ENCODE measurements around the gene ANGPTL2.

Gene ANGPTL2

GRCh38 chr9:127116088-127116726, 6.2 kb downstream of the ANGPTL2 start:
- no peak for DNase-seq

- no peak for DNase-seq
These were observed 7.8 kb downstream of the ANGPTL2 start for GRCh38 chr9:127114606-127115005.

- DNase-seq = no peak
These were observed 9.1 kb downstream of the ANGPTL2 start for GRCh38 chr9:127113191-127113972.

GRCh38 chr9:127112735-127113161, 9.7 kb downstream of the ANGPTL2 start:
- no peak for DNase-seq

- peak; percentile 75 for DNase-seq
These were observed 10.4 kb downstream of the ANGPTL2 start for GRCh38 chr9:127112056-127112455.

GRCh38 chr9:127109212-127109711, 13.2 kb downstream of the ANGPTL2 start:
- DNase-seq = no peak

DNA sequence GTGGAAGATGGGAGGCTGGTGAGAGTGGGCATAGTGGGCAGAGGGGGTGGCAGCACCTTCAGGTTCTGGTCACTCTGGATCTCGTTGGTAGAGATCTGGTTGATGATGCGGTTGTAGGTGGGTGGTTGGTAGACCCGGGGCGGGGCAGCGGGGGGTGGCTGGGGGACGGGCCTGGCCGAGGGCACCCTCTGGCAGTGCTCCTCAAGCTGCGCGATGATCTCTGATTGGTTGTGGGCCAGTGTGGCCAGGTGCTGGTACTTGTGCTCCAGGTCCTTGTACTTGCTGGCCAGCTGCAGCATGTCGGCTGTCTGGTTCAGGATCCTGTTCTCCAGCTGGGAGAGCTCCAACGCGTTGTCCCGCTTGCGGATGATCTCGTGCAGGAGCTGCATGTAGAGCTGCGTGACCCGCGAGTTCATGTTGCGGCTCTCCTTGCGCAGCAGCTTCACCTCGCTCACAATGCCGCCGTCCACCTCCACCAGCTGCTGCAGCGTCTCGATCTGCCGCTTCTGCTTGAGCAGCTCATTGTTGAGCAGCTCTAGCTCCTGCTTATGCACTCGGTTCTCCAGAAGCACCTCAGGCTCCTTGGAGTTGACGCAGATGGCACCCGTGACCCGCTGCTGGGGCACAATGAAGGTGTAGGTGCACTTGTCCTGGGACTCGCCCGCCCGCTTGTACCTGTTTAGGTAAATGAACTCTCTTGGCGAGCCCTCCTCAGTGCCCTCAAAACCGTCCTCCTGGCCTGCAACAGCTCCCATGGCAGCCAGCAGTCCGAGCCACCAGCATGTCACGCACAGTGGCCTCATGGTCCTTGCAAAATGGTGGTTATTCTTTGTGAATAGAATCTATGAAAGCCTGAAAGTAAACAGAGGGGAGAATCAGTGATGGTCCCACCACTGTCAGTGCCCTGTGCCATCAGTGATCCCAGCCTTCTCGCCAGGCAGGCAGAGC, 14.2 kb downstream of the ANGPTL2 start:
- no peak for DNase-seq

DNA sequence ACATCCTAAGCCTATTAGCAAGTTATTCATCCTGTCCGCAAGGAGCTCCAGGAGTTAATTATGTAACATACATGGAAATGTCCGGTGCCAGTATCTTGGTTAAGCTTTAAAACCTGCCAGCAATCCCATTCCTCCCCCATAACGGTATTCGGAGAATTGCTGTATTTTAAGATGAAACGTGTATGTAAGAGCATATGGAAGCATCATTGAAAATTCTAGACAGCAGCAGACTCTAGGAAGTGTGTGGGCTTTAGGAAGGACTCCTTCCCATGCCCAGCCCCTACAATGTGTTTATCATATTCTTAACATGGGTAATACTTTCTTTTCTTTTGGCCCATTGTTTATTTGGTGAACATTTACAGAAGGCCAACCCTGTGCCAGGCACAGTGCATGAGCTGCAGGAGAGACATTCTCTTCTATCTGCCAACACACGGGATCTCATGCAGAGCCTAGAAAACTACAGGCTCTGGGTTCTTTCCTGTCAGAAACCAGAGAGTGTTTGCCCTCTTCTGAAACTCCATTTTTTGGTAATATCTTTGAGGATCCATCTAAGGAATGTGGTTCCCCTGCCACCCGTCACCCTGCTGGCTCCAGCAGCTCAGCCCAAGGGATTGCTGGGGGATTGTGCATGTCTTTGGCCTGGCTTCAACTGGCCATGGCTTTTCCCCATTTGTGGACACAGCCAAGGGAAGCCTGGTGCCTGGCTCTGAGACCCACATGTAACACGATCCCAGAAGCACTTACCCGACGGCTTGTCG, 15.1 kb downstream of the ANGPTL2 start:
- DNase-seq = no peak

DNA sequence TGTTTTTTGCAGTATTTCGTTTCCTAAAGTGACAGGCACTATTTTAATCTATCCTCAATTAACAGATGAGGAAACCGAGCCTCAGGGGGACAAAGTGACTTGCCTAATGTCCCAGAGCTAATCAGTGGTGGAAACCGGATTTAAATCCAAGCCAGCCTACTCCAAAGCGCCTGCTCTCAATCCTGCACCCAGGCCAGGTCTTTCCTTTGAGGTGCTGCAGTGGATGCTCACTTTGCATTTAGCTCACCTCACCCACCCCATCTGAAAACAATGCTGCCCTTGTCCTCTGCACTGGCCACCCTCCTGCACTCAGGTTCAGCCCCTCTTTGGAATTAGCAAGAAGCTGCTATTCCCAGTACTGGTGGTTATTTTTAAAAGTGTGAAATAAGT, 16.0 kb downstream of the ANGPTL2 start:
- no peak for DNase-seq

DNA sequence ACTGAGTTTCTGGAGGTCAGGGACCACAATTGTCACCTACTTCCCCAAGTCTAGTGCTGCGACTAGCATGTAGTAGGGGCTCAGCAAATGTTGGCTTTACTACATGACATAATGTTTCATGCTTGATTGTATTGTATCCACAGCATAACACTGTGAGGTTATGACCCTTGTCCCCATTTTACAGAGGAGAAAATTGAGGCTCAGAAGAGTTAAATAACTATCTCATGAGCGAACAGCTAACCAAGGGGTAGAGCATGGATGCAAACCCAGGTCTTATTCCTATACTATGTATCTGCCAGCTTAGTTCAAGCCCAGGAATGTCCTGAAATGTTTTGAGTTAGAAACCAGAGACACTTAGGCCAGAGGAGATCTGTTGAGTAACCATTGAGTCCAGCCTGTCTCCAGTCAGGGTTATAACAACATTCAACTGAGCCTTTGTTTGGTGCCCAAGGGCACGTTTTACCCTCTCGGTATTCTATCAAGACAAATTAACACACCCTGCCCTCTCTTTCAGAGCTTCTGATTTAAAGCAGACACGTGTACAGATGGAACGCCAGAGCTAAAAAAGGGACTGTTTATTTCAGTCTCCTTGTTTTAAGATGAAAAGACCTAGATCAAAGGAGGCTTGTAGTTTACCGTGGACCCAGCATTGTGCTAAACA, 16.5 kb downstream of the ANGPTL2 start:
- DNase-seq = no peak

DNA sequence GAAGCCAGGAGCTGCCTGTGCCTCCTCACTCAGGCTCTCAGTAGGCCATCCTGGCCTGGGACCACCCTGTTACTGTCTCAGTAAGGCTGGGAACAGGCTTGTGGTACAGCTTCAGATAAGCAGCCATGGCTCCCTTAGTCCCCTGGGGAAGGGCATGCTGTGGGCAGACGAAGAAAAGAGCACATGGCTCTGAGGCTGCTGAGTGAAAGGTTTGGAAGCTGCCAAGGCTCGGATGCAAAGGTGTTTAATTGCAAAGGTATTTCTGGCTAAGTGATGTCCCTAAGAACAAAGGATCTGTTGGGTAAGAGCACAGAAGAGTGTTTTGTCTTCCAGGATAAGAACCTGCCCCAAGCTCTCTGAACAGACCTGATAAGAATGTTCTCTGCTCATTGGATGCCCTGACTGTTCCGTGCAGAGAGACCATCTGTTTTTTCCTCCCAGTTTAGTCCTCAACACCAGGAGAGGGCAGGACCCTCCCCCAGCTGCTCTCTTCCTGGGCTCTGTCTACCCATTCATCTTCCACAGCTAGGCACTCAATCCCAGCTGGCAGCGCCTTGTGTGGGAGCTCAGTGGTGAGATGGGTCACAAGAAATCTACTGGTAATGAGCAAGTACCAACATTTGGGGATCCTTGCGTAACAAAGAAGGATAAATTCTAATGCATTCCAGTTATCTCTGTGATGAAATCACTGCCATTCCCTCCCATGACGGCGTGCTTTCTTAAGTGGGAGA, 17.7 kb downstream of the ANGPTL2 start:
- DNase-seq = no peak

- DNase-seq = no peak
These were observed 19.6 kb downstream of the ANGPTL2 start for GRCh38 chr9:127102788-127103187.

- DNase-seq = no peak
These were observed 20.3 kb downstream of the ANGPTL2 start for GRCh38 chr9:127102176-127102575.

- DNase-seq = no peak
These were observed 22.8 kb downstream of the ANGPTL2 start for GRCh38 chr9:127099664-127100063.

- DNase-seq = no peak
These were observed 23.4 kb downstream of the ANGPTL2 start for GRCh38 chr9:127098916-127099553.

GRCh38 chr9:127097683-127098082, 24.8 kb downstream of the ANGPTL2 start:
- DNase-seq = no peak

DNA sequence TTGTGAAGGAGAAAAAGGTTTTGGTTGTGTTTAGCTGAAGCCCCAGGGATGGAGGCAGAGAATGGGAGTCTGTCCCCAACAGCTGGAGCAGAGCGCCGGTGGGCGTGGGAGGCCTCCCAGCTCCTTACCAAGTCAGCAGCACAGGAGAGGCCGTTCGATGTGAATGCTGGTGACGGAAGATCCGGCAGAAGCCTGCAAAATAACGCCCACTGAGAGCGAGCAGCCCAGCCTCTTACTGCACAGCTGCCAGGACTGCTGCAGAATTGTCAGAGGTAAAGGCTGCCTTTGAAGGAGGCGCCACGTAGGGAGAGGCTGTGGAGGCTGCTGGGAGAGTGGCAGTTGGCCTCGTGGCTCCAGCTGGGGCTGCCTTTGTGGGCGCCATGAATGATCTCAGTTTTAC, 26.2 kb downstream of the ANGPTL2 start:
- DNase-seq = no peak

DNA sequence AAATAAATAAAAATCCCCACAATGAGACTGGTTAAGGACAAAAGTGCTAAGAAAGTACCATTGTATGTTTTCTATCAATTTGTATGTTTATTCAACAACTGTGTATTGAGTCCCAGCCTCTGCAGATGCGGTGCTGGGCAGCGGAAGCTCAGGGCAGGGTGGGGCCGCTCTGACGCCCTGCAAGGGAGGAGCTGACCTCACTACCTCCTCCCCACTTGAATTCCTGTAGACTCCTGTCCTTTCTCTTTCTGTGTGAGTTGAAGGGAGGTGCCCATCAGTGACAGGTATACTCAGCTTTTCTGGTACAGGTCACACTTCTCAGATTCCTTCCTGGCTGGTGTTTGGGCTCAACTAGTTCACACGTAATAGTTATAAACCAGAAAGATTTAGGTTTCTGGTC, 27.0 kb downstream of the ANGPTL2 start:
- DNase-seq = no peak

- DNase-seq = no peak
These were observed 29.0 kb downstream of the ANGPTL2 start for GRCh38 chr9:127093319-127094020.

GRCh38 chr9:127092041-127092608, 30.3 kb downstream of the ANGPTL2 start:
- no peak for DNase-seq

All from NCI-H345 (cell line).